ENCODE measurements around the gene ZMAT5. TPM values are rescaled to one million over a fixed set of nuclear protein-coding genes. Genes with fewer than 3 reads are reported as not detected.

The ZMAT5 gene
- total RNA-seq, 1 donor from 2014 or later: 18.8 TPM

GRCh38 chr22:29720811-29721323 lies 45.9 kb downstream of the ZMAT5 start:
- Mint-ChIP-seq H3K27ac (ENCODE audit: unreplicated experiment) (no peak overlapping the region), H3K9me3 (ENCODE audit: low read depth) (peaks cover 2% of the 10 kb centered on the region), H3K4me1 (ENCODE audit: low read depth) (no peaks in the 10 kb centered on the region), H3K4me3 (ENCODE audit: unreplicated experiment) (no peak overlapping the region), H3K27me3 (ENCODE audit: low read depth) (peaks cover 35% of the 10 kb centered on the region), H3K36me3 (ENCODE audit: low read depth) (no peaks in the 10 kb centered on the region)
- DNase-seq (ENCODE audit: low spot score): no peak
- no peak for TF ChIP-seq CTCF (IDR thresholded peaks at IDR 0.05)

- Mint-ChIP-seq H3K27me3 (ENCODE audit: low read depth) (peaks cover 33% of the 10 kb centered on the region), H3K9me3 (ENCODE audit: low read depth) (peaks cover 2% of the 10 kb centered on the region), H3K36me3 (ENCODE audit: low read depth) (no peaks in the 10 kb centered on the region), H3K27ac (ENCODE audit: unreplicated experiment) (no peak within 1 kb of the TSS), H3K4me1 (ENCODE audit: low read depth) (no peaks in the 10 kb centered on the region), H3K4me3 (ENCODE audit: unreplicated experiment) (peak within 1 kb of the TSS; percentile 41)
- no peak for TF ChIP-seq CTCF (IDR thresholded peaks at IDR 0.05)
- no peak for DNase-seq (ENCODE audit: low spot score)
Observed at GRCh38 chr22:29719899-29720645, 46.7 kb downstream of the ZMAT5 start, which contains the start of gene CABP7. Gene CABP7 (plus strand): TSS chr22:29720003. CDS start chr22:29720425, 422 bp downstream.

- no peak overlapping the region for H3K4me3 Mint-ChIP-seq (ENCODE audit: unreplicated experiment)
Observed at GRCh38 chr22:29718949-29719898, 47.6 kb downstream of the ZMAT5 start.

GRCh38 chr22:29717789-29718188 lies 49.0 kb downstream of the ZMAT5 start:
- no peaks in the 10 kb centered on the region for H3K36me3 Mint-ChIP-seq (ENCODE audit: low read depth)
- no peak overlapping the region for H3K27ac Mint-ChIP-seq (ENCODE audit: unreplicated experiment)
- TF ChIP-seq CTCF (IDR thresholded peaks at IDR 0.05): no peak
- peaks cover 46% of the 10 kb centered on the region for H3K27me3 Mint-ChIP-seq (ENCODE audit: low read depth)
- peaks cover 2% of the 10 kb centered on the region for H3K9me3 Mint-ChIP-seq (ENCODE audit: low read depth)
- H3K4me3 Mint-ChIP-seq (ENCODE audit: unreplicated experiment): no peak overlapping the region
- DNase-seq (ENCODE audit: low spot score): no peak
- no peaks in the 10 kb centered on the region for H3K4me1 Mint-ChIP-seq (ENCODE audit: low read depth)

More at GRCh38 chr22:29718949-29719898, 47.6 kb downstream of the ZMAT5 start:
- Mint-ChIP-seq H3K4me1 (ENCODE audit: low read depth) (no peaks in the 10 kb centered on the region), H3K36me3 (ENCODE audit: low read depth) (no peaks in the 10 kb centered on the region), H3K27me3 (ENCODE audit: low read depth) (peaks cover 40% of the 10 kb centered on the region), H3K9me3 (ENCODE audit: low read depth) (peaks cover 2% of the 10 kb centered on the region), H3K27ac (ENCODE audit: unreplicated experiment) (no peak overlapping the region)
- DNase-seq (ENCODE audit: low spot score): no peak
- no peak for TF ChIP-seq CTCF (IDR thresholded peaks at IDR 0.05)
